ENCODE results near the gene SLC39A7.

DNA sequence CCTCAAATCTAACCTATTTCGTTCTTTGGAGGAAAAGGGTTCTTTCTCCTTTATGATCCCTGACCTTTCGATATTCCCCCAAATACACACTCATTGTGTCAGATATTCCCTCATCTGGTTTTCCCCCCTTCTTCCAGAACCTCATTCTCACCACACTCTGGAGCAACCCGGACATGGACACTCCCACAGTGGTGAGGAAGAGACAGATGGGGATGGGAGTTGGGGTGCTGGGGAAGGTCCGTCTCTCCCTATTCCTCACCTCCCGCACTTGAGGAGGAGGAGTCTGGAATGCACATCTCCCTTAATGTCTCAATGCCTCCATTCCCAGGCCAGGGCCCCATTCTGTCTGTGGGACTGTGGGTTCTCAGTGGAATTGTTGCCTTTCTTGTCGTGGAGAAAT, 1.3 kb downstream of the SLC39A7 start:
- no peak for TF ChIP-seq POLR2AphosphoS5 (IDR thresholded peaks at IDR 0.05; ENCODE audit: low read depth, low read length)
- TF ChIP-seq, protein P1, sequence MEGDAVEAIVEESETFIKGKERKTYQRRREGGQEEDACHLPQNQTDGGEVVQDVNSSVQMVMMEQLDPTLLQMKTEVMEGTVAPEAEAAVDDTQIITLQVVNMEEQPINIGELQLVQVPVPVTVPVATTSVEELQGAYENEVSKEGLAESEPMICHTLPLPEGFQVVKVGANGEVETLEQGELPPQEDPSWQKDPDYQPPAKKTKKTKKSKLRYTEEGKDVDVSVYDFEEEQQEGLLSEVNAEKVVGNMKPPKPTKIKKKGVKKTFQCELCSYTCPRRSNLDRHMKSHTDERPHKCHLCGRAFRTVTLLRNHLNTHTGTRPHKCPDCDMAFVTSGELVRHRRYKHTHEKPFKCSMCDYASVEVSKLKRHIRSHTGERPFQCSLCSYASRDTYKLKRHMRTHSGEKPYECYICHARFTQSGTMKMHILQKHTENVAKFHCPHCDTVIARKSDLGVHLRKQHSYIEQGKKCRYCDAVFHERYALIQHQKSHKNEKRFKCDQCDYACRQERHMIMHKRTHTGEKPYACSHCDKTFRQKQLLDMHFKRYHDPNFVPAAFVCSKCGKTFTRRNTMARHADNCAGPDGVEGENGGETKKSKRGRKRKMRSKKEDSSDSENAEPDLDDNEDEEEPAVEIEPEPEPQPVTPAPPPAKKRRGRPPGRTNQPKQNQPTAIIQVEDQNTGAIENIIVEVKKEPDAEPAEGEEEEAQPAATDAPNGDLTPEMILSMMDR (IDR thresholded peaks at IDR 0.05 in 2 of 3, conservative IDR thresholded peaks at IDR 0.05 in 1 of 3; ENCODE audit: borderline replicate concordance in 1 of 3, insufficient read depth in 1 of 3, low read depth in 2 of 3, low read length in 2 of 3): no peak
- no peak for TF ChIP-seq CEBPB (IDR thresholded peaks at IDR 0.05; ENCODE audit: low read depth)
- no peak for TF ChIP-seq YY1 (IDR thresholded peaks at IDR 0.05; ENCODE audit: extremely low read depth, insufficient replicate concordance, low read depth, low read length)
- no peak for TF ChIP-seq POLR2A (IDR thresholded peaks at IDR 0.05; ENCODE audit: borderline replicate concordance, extremely low read depth, insufficient read depth, insufficient read length)
- no peak for TF ChIP-seq ZNF274 (IDR thresholded peaks at IDR 0.05; ENCODE audit: low read depth, low read length)
- TF ChIP-seq RAD21 (IDR thresholded peaks at IDR 0.05; ENCODE audit: low read depth): no peak
- no peak for TF ChIP-seq SIN3A (IDR thresholded peaks at IDR 0.05; ENCODE audit: low read depth)
- TF ChIP-seq, protein P2, sequence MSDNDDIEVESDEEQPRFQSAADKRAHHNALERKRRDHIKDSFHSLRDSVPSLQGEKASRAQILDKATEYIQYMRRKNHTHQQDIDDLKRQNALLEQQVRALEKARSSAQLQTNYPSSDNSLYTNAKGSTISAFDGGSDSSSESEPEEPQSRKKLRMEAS (IDR thresholded peaks at IDR 0.05): no peak
